ENCODE data around the gene ZNF575. TPM values are rescaled to one million over a fixed set of nuclear protein-coding genes. Genes with fewer than 3 reads are reported as not detected.

ZNF575 gene
- total and polyA plus RNA-seq, 2 experiments from 2014 or later: 3.1 TPM; not detected in 1

DNA sequence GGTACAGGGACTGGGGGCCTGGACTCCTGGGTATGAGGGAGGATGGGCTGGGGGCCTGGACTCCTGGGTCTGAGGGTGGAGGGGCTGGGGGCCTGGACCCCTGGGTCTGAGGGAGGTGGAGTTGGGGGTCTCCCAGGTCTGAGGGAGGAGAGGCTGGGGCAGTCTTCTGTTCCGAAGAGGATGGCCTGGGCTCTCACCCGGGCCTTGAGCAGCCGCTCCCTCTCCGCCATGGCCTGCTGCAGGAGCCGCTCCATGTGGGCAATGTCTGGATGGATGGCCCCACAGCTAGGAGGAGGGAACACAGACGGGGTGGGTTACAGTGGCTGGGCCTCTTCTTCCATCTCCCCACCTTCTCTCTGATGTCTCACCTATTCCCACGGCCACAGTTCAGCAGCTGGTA is 46.6 kb upstream of the ZNF575 start:
- Histone ChIP-seq H3K4me1 (ENCODE audit: insufficient read depth) (no peaks in the 10 kb centered on the region), H3K27ac (no peak overlapping the region), H3K9me2 (replicated peaks; ENCODE audit: insufficient read depth) (no peaks in the 10 kb centered on the region), H3K4me2 (no peak overlapping the region), H3K9me3 (ENCODE audit: low read depth) (no peaks in the 10 kb centered on the region), H3K4me3 (no peak overlapping the region), H3K79me2 (no peaks in the 10 kb centered on the region), H3K36me3 (replicated peaks; ENCODE audit: insufficient read depth, low read depth) (no peaks in the 10 kb centered on the region), H2AFZ (no peak overlapping the region), H4K20me1 (ENCODE audit: insufficient read depth, poor library complexity, severe bottlenecking) (no peaks in the 10 kb centered on the region), H3K27me3 (no peaks in the 10 kb centered on the region)
- WGBS (ENCODE audit: low lambda C conversion rate, missing lambda C conversion rate): 90% methylated on average over 6 of the region's 7 CpGs
- DNase-seq (ENCODE audit: low spot score): no peak
- no peak for TF ChIP-seq EZH2phosphoT487 (IDR thresholded peaks at IDR 0.05; ENCODE audit: low read depth, severe bottlenecking, unreplicated experiment)
- TF ChIP-seq, protein P1, sequence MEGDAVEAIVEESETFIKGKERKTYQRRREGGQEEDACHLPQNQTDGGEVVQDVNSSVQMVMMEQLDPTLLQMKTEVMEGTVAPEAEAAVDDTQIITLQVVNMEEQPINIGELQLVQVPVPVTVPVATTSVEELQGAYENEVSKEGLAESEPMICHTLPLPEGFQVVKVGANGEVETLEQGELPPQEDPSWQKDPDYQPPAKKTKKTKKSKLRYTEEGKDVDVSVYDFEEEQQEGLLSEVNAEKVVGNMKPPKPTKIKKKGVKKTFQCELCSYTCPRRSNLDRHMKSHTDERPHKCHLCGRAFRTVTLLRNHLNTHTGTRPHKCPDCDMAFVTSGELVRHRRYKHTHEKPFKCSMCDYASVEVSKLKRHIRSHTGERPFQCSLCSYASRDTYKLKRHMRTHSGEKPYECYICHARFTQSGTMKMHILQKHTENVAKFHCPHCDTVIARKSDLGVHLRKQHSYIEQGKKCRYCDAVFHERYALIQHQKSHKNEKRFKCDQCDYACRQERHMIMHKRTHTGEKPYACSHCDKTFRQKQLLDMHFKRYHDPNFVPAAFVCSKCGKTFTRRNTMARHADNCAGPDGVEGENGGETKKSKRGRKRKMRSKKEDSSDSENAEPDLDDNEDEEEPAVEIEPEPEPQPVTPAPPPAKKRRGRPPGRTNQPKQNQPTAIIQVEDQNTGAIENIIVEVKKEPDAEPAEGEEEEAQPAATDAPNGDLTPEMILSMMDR (IDR thresholded peaks at IDR 0.05; ENCODE audit: poor library complexity): no peak

DNA sequence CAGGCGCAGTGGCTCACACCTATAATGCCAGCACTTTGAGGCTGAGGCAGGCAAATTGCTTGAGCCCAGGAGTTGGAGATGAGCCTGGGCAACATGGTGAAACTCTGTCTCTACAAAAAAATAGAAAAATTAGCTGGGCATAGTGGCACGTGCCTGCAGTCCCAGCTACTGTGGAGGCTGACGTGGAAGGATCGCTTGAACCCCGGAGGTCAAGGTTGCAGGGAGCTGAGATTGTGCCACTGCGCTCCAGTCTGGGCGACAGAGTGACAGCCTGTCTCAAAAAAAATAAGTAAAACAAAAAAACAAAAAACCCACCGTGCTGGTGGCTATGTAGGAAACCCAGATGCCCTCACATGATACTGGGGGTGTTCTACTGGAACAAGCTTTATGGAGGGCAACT is 44.8 kb upstream of the ZNF575 start:
- no peak overlapping the region for H3K4me3 ChIP-seq
- no peaks in the 10 kb centered on the region for H3K79me2 ChIP-seq
- no peak for DNase-seq (ENCODE audit: low spot score)
- no peak overlapping the region for H3K4me2 ChIP-seq
- no peak overlapping the region for H3K27ac ChIP-seq
- H3K36me3 ChIP-seq (replicated peaks; ENCODE audit: insufficient read depth, low read depth): no peaks in the 10 kb centered on the region
- H3K4me1 ChIP-seq (ENCODE audit: insufficient read depth): no peaks in the 10 kb centered on the region
- no peaks in the 10 kb centered on the region for H3K9me3 ChIP-seq (ENCODE audit: low read depth)
- H3K27me3 ChIP-seq: no peaks in the 10 kb centered on the region
- TF ChIP-seq EZH2 (IDR thresholded peaks at IDR 0.05; ENCODE audit: borderline replicate concordance) (no peak), EZH2phosphoT487 (IDR thresholded peaks at IDR 0.05; ENCODE audit: low read depth, severe bottlenecking, unreplicated experiment) (no peak)
- TF ChIP-seq, protein P1 (IDR thresholded peaks at IDR 0.05; ENCODE audit: poor library complexity): no peak
- no peak overlapping the region for H2AFZ ChIP-seq
- no peaks in the 10 kb centered on the region for H4K20me1 ChIP-seq (ENCODE audit: insufficient read depth, poor library complexity, severe bottlenecking)
- 92% methylated on average over 8 of the region's 8 CpGs for WGBS (ENCODE audit: low lambda C conversion rate, missing lambda C conversion rate)
- no peaks in the 10 kb centered on the region for H3K9me2 ChIP-seq (replicated peaks; ENCODE audit: insufficient read depth)

DNA sequence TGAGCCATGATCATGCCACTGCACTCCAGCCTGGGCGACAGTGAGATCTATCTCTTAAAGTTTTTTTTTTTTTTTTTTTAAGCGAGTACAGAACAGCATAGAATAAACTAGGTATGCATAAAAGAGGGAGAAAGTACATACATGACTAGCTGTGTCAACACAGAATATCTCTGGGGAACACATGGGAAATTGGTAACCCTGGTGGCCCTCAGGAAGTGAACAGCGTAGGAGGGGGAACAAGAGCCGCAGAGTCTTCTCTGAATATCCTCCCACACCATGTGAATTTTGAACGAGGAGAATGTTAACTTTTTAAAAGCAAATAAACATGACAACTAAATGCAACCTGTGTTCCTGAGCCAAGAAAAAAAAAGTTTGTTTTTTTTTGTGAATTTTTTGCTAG is 43.7 kb upstream of the ZNF575 start:
- Histone ChIP-seq H4K20me1 (ENCODE audit: insufficient read depth, poor library complexity, severe bottlenecking) (no peaks in the 10 kb centered on the region), H3K9me3 (ENCODE audit: low read depth) (no peaks in the 10 kb centered on the region), H2AFZ (no peak overlapping the region), H3K27ac (no peak overlapping the region), H3K9me2 (replicated peaks; ENCODE audit: insufficient read depth) (no peaks in the 10 kb centered on the region), H3K4me3 (no peak overlapping the region), H3K4me2 (no peak overlapping the region), H3K27me3 (no peaks in the 10 kb centered on the region), H3K4me1 (ENCODE audit: insufficient read depth) (no peaks in the 10 kb centered on the region), H3K36me3 (replicated peaks; ENCODE audit: insufficient read depth, low read depth) (no peaks in the 10 kb centered on the region), H3K79me2 (no peaks in the 10 kb centered on the region)
- WGBS (ENCODE audit: low lambda C conversion rate, missing lambda C conversion rate): 87% methylated on average over 5 of the region's 5 CpGs
- TF ChIP-seq, protein P1 (IDR thresholded peaks at IDR 0.05; ENCODE audit: poor library complexity): no peak
- TF ChIP-seq EZH2phosphoT487 (IDR thresholded peaks at IDR 0.05; ENCODE audit: low read depth, severe bottlenecking, unreplicated experiment): no peak
- TF ChIP-seq EZH2 (IDR thresholded peaks at IDR 0.05; ENCODE audit: borderline replicate concordance): no peak
- no peak for DNase-seq (ENCODE audit: low spot score)
